K562 (cell line): Measurements from ENCODE around the gene COX6A2. TPM values are rescaled to one million over a fixed set of nuclear protein-coding genes. Genes with fewer than 3 reads are reported as not detected.

Experiments
- ATAC-seq: fragments of 200-7000 bp; cut with Tn5 transposase; 3 replicates; pipeline ENCODE4 v1.9.1; 2020; ENCODE audit warnings: moderate library complexity
- BruUV-seq: library from RNA; stranded (reverse); fragments of 400-500 nt; replicated peaks from 2 replicates; lab custom pipeline; 2021; lab: Mats Ljungman, UMichigan
- CTCF ChIA-PET: fragments of 300-600 bp; formaldehyde crosslinking; extraction: SDS; loops from one replicate; lab custom pipeline; 2021; ENCODE audit warnings: low intra/inter-chr PET ratio; lab: Yijun Ruan, JAX
- POLR2A ChIA-PET: fragments of 300-600, 350-650 bp; sonication (Branson Sonifier 250); formaldehyde crosslinking; extraction: SDS; loops from one replicate; lab custom pipeline; 2021; ENCODE audit warnings: antibody characterized with exemption, inconsistent platforms; lab: Yijun Ruan, JAX
- DNase-seq, 4 experiments: peaks; one replicate each; pipeline versions ENCODE4 v3.0.0 to v3.0.0-alpha.2; 2011 to 2018; ENCODE audit warnings: low spot score in 3 of 4, mixed read lengths in 3 of 4; ENCODE audit errors: extremely low read depth in 1 of 4
- FAIRE-seq: peaks from 2 replicates; lab custom pipeline; 2011; peaks lifted over from hg19 to GRCh38; lab: Jason Lieb, UNC
- H2AFZ ChIP-seq: 2 replicates; pipeline ENCODE4 v1.6.0; 2011; ENCODE audit warnings: low read depth, low read length, control low read depth, inconsistent platforms
- H3K27ac ChIP-seq: fragments of 200-600 bp; 3 replicates; pipeline ENCODE4 v1.8.0; 2011; ENCODE audit warnings: low read depth, mild to moderate bottlenecking, control low read depth, inconsistent platforms, low read length, moderate library complexity, mixed read lengths; ENCODE audit errors: extremely low read depth
- H3K27me3 ChIP-seq, 2 experiments: fragments of 300-600 bp in 1 of 2; 2 replicates in 1 of 2; 3 replicates in 1 of 2; pipeline versions ENCODE4 v1.6.0 to v1.8.0; 2011; ENCODE audit warnings: inconsistent platforms in 2 of 2, low read length in 2 of 2, mild to moderate bottlenecking in 1 of 2, mixed read lengths in 1 of 2, moderate library complexity in 1 of 2; ENCODE audit not compliant: control insufficient read depth in 2 of 2, insufficient read depth in 2 of 2
- H3K36me3 ChIP-seq: fragments of 300-600 bp; 3 replicates; pipeline ENCODE4 v1.8.0; 2011; ENCODE audit warnings: mild to moderate bottlenecking, low read length, inconsistent platforms; ENCODE audit not compliant: control insufficient read depth, insufficient read depth
- H3K4me1 ChIP-seq, 2 experiments: fragments of 200-600 bp in 1 of 2; replicated peaks in 1 of 2; 2 replicates in 1 of 2; 3 replicates in 1 of 2; pipeline versions ENCODE4 v1.5.1 to v1.8.0; 2011; ENCODE audit warnings: inconsistent platforms in 2 of 2, low read length in 2 of 2, mild to moderate bottlenecking in 1 of 2, mixed read lengths in 1 of 2, moderate library complexity in 1 of 2; ENCODE audit not compliant: control insufficient read depth in 2 of 2, insufficient read depth in 2 of 2
- H3K4me2 ChIP-seq: 2 replicates; pipeline ENCODE4 v1.6.1; 2011; ENCODE audit warnings: low read length, control low read depth, inconsistent platforms, mixed read lengths; ENCODE audit not compliant: insufficient read depth
- H3K4me3 ChIP-seq: fragments of 200-600 bp; sonication (generic), shearing (Covaris generic); 2 replicates; pipeline ENCODE4 v1.5.1; 2016; ENCODE audit warnings: control low read depth, inconsistent platforms
- H3K79me2 ChIP-seq: fragments of 200-600 bp; 3 replicates; pipeline ENCODE4 v1.8.0; 2011; ENCODE audit warnings: low read length, inconsistent platforms; ENCODE audit not compliant: control insufficient read depth, insufficient read depth
- H3K9ac ChIP-seq, 2 experiments: 2 replicates each; pipeline versions ENCODE4 v1.6.0 to v1.6.1; 2011; ENCODE audit warnings: low read depth in 2 of 2, low read length in 2 of 2, control low read depth in 1 of 2, inconsistent platforms in 1 of 2, mild to moderate bottlenecking in 1 of 2, mixed read lengths in 1 of 2; ENCODE audit not compliant: insufficient read depth in 1 of 2
- H3K9me1 ChIP-seq: one replicate; pipeline ENCODE4 v1.6.0; 2011; ENCODE audit warnings: inconsistent platforms, mild to moderate bottlenecking, low read length, moderate library complexity; ENCODE audit not compliant: control insufficient read depth, insufficient read depth
- H3K9me3 ChIP-seq: replicated peaks from 2 replicates; pipeline ENCODE4 v1.5.1; 2011; ENCODE audit warnings: low read depth, low read length, inconsistent platforms; ENCODE audit not compliant: control insufficient read depth, insufficient read depth
- H4K20me1 ChIP-seq: replicated peaks from 2 replicates; pipeline ENCODE4 v1.6.1; 2011; ENCODE audit warnings: low read length, inconsistent platforms, mixed read lengths; ENCODE audit not compliant: control insufficient read depth, insufficient read depth
- CSDE1 ChIP-seq, 2 experiments: fragments of 450-650 bp; IDR thresholded peaks; 2 replicates each; pipeline ENCODE4 v1.6.1; 2016; ENCODE audit warnings: mild to moderate bottlenecking in 1 of 2
- DACH1 ChIP-seq: fragments of 450-650 bp; IDR thresholded peaks from 2 replicates; pipeline ENCODE4 v1.6.1; 2018; ENCODE audit not compliant: partially characterized antibody
- STAT5A ChIP-seq: IDR thresholded peaks from 2 replicates; pipeline ENCODE4 v1.6.1; 2012; ENCODE audit warnings: low read length, inconsistent platforms, borderline replicate concordance
- TOE1 ChIP-seq, 2 experiments: fragments of 450-650 bp in 1 of 2; sonication (generic) in 1 of 2; formaldehyde crosslinking in 1 of 2; IDR thresholded peaks; 2 replicates each; pipeline versions ENCODE4 v1.7.1 to v1.8.0; 2016 to 2022; ENCODE audit warnings: borderline replicate concordance in 2 of 2, mild to moderate bottlenecking in 2 of 2, antibody characterized with exemption in 1 of 2, inconsistent platforms in 1 of 2, low read depth in 1 of 2, missing genetic modification reagents in 1 of 2, moderate library complexity in 1 of 2
- WHSC1 ChIP-seq: IDR thresholded peaks from one replicate; pipeline ENCODE4 v1.6.1; 2012; ENCODE audit warnings: low read length, control low read depth, inconsistent platforms
- WGBS: fragments of 100-300 bp; shearing (Covaris generic); methylation state at CpG from one replicate; pipeline ENCODE4 v1.1.6; 2016; ENCODE audit warnings: low coverage, mixed read lengths; ENCODE audit not compliant: insufficient coverage; ENCODE audit errors: missing lambda C conversion rate; 5-methylcytosine and 5-hydroxymethylcytosine counted together
- in situ Hi-C: fragments of 300-500 bp; cut with MboI; formaldehyde crosslinking; loops from 4 replicates; pipeline ENCODE4 v1.15.0; 2018; ENCODE audit warnings: inconsistent platforms, mixed read lengths
- intact Hi-C: fragments of 100-400 bp; cut with micrococcal nuclease; formaldehyde crosslinking; loops from 2 replicates; pipeline ENCODE4 v1.14.2; 2022
- polyA plus RNA-seq, 8 experiments: library from polyadenylated mRNA; depleted of rRNA in 4 of 8; stranded (reverse) in 5 of 8; unstranded in 3 of 8; fragments of >200 nt; fragmentation: Nextera tagmentation in 2 of 8; fragmentation: Illumina TruSeq in 1 of 8; extraction: Ambion mirVana in 2 of 8; extraction: Trizol in 1 of 8; gene quantifications; 2 replicates each; pipeline versions ENCODE4 v1.2.1 to v1.2.3, GENCODE V29; 2011 to 2014; ENCODE audit warnings: inconsistent platforms in 1 of 8, missing spikeins in 1 of 8
- total RNA-seq, 7 experiments: library from RNA; depleted of rRNA in 6 of 7; stranded (reverse); fragments of >200 nt in 6 of 7; fragmentation: Illumina TruSeq in 2 of 7; extraction: Trizol in 2 of 7; gene quantifications; 2 replicates each; pipeline versions ENCODE4 v1.2.1 to v1.2.3, GENCODE V29; 2011 to 2021; ENCODE audit warnings: low replicate concordance in 1 of 7
- TF ChIP-seq, protein P1 (sequence below), 3 experiments: fragments of 200-800 bp in 1 of 3; fragments of 250-450 bp in 1 of 3; fragments of 450-650 bp in 1 of 3; sonication (Bioruptor Pico) in 1 of 3; sonication (Bioruptor generic) in 1 of 3; formaldehyde crosslinking in 1 of 3; IDR thresholded peaks; 2 replicates each; pipeline versions ENCODE4 v1.6.1 to v1.8.0; 2016 to 2022; ENCODE audit warnings: mild to moderate bottlenecking in 2 of 3, missing genetic modification characterization in 2 of 3, missing compliant biosample characterization in 1 of 3, moderate library complexity in 1 of 3
- TF ChIP-seq, protein P2 (sequence below): sonication (generic); formaldehyde crosslinking; IDR thresholded peaks from 2 replicates; pipeline ENCODE4 v1.8.0; 2023; ENCODE audit warnings: mild to moderate bottlenecking, missing genetic modification reagents
- TF ChIP-seq, protein P3 (sequence below): fragments of 200-400 bp; formaldehyde crosslinking; IDR thresholded peaks from 2 replicates; pipeline ENCODE4 v1.6.1; 2017; ENCODE audit warnings: mild to moderate bottlenecking, low read depth, low read length, moderate library complexity
- TF ChIP-seq, protein P4 (sequence below): fragments of 250-450 bp; sonication (Bioruptor Pico); IDR thresholded peaks from 2 replicates; pipeline ENCODE4 v1.4.0; 2020; ENCODE audit warnings: mild to moderate bottlenecking, moderate library complexity

Gene COX6A2
- total and polyA plus RNA-seq, 9 of the 15 experiments (the other 6 are each of a cell fraction or from before 2014, with no cell fraction given): not detected

DNA sequence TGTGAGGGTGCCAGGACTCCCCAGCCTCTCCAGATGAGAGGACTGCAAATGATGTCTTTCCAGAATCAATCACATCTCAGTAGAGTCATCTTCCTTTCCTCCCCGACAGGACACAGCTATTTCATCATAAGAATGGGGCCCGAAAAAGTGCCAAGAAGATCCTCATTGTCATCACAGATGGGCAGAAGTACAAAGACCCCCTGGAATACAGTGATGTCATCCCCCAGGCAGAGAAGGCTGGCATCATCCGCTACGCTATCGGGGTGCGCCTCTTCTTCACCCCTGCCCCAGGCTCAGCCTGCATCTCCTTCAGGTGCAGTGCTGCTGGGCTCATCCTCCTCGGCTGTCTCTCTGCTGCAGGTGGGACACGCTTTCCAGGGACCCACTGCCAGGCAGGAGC, 20.8 kb downstream of the COX6A2 start:
- DNase-seq (no peak), FAIRE-seq (no peak), ATAC-seq (no peak)
- BruUV-seq: no TSS peak
- in situ Hi-C loops: no loop called here
- 4% methylated on average over 5 of the region's 8 CpGs for WGBS
- H3K79me2 ChIP-seq: peaks cover 4% of the 10 kb centered on the region; the same call in 2 of the 3 replicates
- no peak overlapping the region for H3K4me3 ChIP-seq
- peaks cover 3 to 19% of the 10 kb centered on the region in 2 experiments; a peak in 2 of 5 replicates for H3K4me1 ChIP-seq
- no peaks in the 10 kb centered on the region for H3K9me1 ChIP-seq
- H3K36me3 ChIP-seq: no peaks in the 10 kb centered on the region
- intact Hi-C loops: no loop called here
- no peaks in the 10 kb centered on the region for H4K20me1 ChIP-seq
- no peaks in the 10 kb centered on the region for H3K9me3 ChIP-seq
- ChIA-PET CTCF (no interaction called here), POLR2A (interaction anchor here (0.6 kb wide), 2 partner anchors 12 to 46 kb away, joined by 3 read pairs; no protein-coding TSS in a partner anchor)
- peaks cover 8 to 43% of the 10 kb centered on the region in 2 experiments; a peak in 4 of 5 replicates for H3K27me3 ChIP-seq
- H3K9ac ChIP-seq: no peak overlapping the region
- no peak overlapping the region for H2AFZ ChIP-seq
- no peak overlapping the region for H3K27ac ChIP-seq
- H3K4me2 ChIP-seq: no peak overlapping the region
- TF ChIP-seq, protein P1, sequence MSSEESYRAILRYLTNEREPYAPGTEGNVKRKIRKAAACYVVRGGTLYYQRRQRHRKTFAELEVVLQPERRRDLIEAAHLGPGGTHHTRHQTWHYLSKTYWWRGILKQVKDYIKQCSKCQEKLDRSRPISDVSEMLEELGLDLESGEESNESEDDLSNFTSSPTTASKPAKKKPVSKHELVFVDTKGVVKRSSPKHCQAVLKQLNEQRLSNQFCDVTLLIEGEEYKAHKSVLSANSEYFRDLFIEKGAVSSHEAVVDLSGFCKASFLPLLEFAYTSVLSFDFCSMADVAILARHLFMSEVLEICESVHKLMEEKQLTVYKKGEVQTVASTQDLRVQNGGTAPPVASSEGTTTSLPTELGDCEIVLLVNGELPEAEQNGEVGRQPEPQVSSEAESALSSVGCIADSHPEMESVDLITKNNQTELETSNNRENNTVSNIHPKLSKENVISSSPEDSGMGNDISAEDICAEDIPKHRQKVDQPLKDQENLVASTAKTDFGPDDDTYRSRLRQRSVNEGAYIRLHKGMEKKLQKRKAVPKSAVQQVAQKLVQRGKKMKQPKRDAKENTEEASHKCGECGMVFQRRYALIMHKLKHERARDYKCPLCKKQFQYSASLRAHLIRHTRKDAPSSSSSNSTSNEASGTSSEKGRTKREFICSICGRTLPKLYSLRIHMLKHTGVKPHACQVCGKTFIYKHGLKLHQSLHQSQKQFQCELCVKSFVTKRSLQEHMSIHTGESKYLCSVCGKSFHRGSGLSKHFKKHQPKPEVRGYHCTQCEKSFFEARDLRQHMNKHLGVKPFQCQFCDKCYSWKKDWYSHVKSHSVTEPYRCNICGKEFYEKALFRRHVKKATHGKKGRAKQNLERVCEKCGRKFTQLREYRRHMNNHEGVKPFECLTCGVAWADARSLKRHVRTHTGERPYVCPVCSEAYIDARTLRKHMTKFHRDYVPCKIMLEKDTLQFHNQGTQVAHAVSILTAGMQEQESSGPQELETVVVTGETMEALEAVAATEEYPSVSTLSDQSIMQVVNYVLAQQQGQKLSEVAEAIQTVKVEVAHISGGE (CRISPR knock-in tag; IDR thresholded peaks at IDR 0.05): no peak
- TF ChIP-seq WHSC1: no peak
- TF ChIP-seq, protein P2, sequence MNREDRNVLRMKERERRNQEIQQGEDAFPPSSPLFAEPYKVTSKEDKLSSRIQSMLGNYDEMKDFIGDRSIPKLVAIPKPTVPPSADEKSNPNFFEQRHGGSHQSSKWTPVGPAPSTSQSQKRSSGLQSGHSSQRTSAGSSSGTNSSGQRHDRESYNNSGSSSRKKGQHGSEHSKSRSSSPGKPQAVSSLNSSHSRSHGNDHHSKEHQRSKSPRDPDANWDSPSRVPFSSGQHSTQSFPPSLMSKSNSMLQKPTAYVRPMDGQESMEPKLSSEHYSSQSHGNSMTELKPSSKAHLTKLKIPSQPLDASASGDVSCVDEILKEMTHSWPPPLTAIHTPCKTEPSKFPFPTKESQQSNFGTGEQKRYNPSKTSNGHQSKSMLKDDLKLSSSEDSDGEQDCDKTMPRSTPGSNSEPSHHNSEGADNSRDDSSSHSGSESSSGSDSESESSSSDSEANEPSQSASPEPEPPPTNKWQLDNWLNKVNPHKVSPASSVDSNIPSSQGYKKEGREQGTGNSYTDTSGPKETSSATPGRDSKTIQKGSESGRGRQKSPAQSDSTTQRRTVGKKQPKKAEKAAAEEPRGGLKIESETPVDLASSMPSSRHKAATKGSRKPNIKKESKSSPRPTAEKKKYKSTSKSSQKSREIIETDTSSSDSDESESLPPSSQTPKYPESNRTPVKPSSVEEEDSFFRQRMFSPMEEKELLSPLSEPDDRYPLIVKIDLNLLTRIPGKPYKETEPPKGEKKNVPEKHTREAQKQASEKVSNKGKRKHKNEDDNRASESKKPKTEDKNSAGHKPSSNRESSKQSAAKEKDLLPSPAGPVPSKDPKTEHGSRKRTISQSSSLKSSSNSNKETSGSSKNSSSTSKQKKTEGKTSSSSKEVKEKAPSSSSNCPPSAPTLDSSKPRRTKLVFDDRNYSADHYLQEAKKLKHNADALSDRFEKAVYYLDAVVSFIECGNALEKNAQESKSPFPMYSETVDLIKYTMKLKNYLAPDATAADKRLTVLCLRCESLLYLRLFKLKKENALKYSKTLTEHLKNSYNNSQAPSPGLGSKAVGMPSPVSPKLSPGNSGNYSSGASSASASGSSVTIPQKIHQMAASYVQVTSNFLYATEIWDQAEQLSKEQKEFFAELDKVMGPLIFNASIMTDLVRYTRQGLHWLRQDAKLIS: no peak
- no peak for TF ChIP-seq STAT5A
- TF ChIP-seq, protein P3, sequence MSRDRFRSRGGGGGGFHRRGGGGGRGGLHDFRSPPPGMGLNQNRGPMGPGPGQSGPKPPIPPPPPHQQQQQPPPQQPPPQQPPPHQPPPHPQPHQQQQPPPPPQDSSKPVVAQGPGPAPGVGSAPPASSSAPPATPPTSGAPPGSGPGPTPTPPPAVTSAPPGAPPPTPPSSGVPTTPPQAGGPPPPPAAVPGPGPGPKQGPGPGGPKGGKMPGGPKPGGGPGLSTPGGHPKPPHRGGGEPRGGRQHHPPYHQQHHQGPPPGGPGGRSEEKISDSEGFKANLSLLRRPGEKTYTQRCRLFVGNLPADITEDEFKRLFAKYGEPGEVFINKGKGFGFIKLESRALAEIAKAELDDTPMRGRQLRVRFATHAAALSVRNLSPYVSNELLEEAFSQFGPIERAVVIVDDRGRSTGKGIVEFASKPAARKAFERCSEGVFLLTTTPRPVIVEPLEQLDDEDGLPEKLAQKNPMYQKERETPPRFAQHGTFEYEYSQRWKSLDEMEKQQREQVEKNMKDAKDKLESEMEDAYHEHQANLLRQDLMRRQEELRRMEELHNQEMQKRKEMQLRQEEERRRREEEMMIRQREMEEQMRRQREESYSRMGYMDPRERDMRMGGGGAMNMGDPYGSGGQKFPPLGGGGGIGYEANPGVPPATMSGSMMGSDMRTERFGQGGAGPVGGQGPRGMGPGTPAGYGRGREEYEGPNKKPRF: no peak
- TF ChIP-seq, protein P4, sequence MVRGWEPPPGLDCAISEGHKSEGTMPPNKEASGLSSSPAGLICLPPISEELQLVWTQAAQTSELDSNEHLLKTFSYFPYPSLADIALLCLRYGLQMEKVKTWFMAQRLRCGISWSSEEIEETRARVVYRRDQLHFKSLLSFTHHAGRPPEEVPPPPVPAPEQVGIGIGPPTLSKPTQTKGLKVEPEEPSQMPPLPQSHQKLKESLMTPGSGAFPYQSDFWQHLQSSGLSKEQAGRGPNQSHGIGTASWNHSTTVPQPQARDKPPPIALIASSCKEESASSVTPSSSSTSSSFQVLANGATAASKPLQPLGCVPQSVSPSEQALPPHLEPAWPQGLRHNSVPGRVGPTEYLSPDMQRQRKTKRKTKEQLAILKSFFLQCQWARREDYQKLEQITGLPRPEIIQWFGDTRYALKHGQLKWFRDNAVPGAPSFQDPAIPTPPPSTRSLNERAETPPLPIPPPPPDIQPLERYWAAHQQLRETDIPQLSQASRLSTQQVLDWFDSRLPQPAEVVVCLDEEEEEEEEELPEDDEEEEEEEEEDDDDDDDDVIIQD (CRISPR knock-in tag): no peak
- TF ChIP-seq DACH1: no peak
- TF ChIP-seq TOE1 (IDR thresholded peaks at IDR 0.05; ENCODE audit: borderline replicate concordance): no peak
- no peak for TF ChIP-seq TOE1 (CRISPR knock-in tag; IDR thresholded peaks at IDR 0.05; ENCODE audit: borderline replicate concordance, low read depth)
- no peak for TF ChIP-seq CSDE1 (IDR thresholded peaks at IDR 0.05)
